Measurements from ENCODE around the gene USP54. TPM values are rescaled to one million over a fixed set of nuclear protein-coding genes. Genes with fewer than 3 reads are reported as not detected.
A peak's percentile ranks its signal among the peaks of the same experiment; 100 is the strongest.

The USP54 gene
- total and polyA plus RNA-seq, 2 experiments from 2014 or later: 15.1 to 27.4 TPM

GRCh38 chr10:73522263-73522662, 68.9 kb downstream of the USP54 start (continued):
- no peak for TF ChIP-seq ZNF462 (CRISPR knock-in tag; IDR thresholded peaks at IDR 0.05)
- TF ChIP-seq JUNB (IDR thresholded peaks at IDR 0.05; ENCODE audit: unreplicated experiment): no peak
- no peak for TF ChIP-seq ZNF331 (CRISPR knock-in tag; IDR thresholded peaks at IDR 0.05; ENCODE audit: low read depth)
- no peak for TF ChIP-seq POLR2AphosphoS5 (IDR thresholded peaks at IDR 0.05; ENCODE audit: low read depth)
- no peak for TF ChIP-seq EZH2 (IDR thresholded peaks at IDR 0.05; ENCODE audit: low read depth, unreplicated experiment)

- Mint-ChIP-seq H3K27ac (no peak overlapping the region), H3K27me3 (ENCODE audit: insufficient read depth, low read depth, poor library complexity) (peaks cover 2% of the 10 kb centered on the region), H3K4me3 (no peak overlapping the region), H3K9me3 (no peaks in the 10 kb centered on the region), H3K4me1 (no peaks in the 10 kb centered on the region), H3K36me3 (ENCODE audit: low read depth) (peaks cover 39% of the 10 kb centered on the region)
- Histone ChIP-seq H3K4me1 (ENCODE audit: insufficient read depth) (no peaks in the 10 kb centered on the region), H3K27me3 (ENCODE audit: insufficient read depth) (no peaks in the 10 kb centered on the region), H3K4me2 (no peak overlapping the region), H3K27ac (ENCODE audit: low read depth) (0 out of 2 replicates have a peak overlapping the region, but pooled peaks have one; percentile 6), H3K36me3 (ENCODE audit: insufficient read depth) (peaks cover 11% of the 10 kb centered on the region), H3F3A (replicated peaks; ENCODE audit: low read depth) (0 out of 2 replicates have a peak, but pooled peaks cover 6% of the 10 kb centered on the region), H3K79me2 (replicated peaks; ENCODE audit: insufficient read depth) (no peaks in the 10 kb centered on the region), H4K20me1 (replicated peaks; ENCODE audit: insufficient read depth) (peaks cover 7% of the 10 kb centered on the region; the same call in 1 of the 2 replicates), H2AFZ (no peak overlapping the region), H3K4me3 (no peak overlapping the region), H3K9me2 (ENCODE audit: insufficient read depth) (no peaks in the 10 kb centered on the region)
- ATAC-seq (no peak), DNase-seq (ENCODE audit: low spot score) (no peak)
- TF ChIP-seq EZH2 (IDR thresholded peaks at IDR 0.05; ENCODE audit: low read depth, unreplicated experiment): no peak
- TF ChIP-seq REST (IDR thresholded peaks at IDR 0.05; ENCODE audit: unreplicated experiment): no peak
- TF ChIP-seq NANOG (IDR thresholded peaks at IDR 0.05; ENCODE audit: borderline replicate concordance): no peak
- no peak for TF ChIP-seq ZNF114 (CRISPR knock-in tag; IDR thresholded peaks at IDR 0.05)
These were observed 71.8 kb downstream of the USP54 start for GRCh38 chr10:73519336-73519735.

All from GM23338 (cell line).